Mononuclear cell (primary cell): ENCODE results near the gene RIMBP2. TPM values are rescaled to one million over a fixed set of nuclear protein-coding genes. Genes with fewer than 3 reads are reported as not detected.

Experiments
- H3K27me3 ChIP-seq: 2 replicates; pipeline ENCODE4 v1.6.0; 2011; ENCODE audit warnings: low read length, control low read depth; ENCODE audit not compliant: insufficient read depth
- H3K4me1 ChIP-seq: 2 replicates; pipeline ENCODE4 v1.5.1; 2011; ENCODE audit warnings: mild to moderate bottlenecking, low read length, control low read depth; ENCODE audit not compliant: insufficient read depth
- H3K4me3 ChIP-seq: 2 replicates; pipeline ENCODE4 v1.5.1; 2011; ENCODE audit warnings: mild to moderate bottlenecking, low read length, moderate library complexity
- H3K9me3 ChIP-seq: 2 replicates; pipeline ENCODE4 v1.5.1; 2011; ENCODE audit warnings: low read depth, mild to moderate bottlenecking, control low read depth, low read length
- total RNA-seq: library from RNA; depleted of rRNA; stranded (reverse); fragments of >200 nt; gene quantifications from one replicate; pipeline ENCODE4 v1.2.3, GENCODE V29; 2012

Gene RIMBP2
- total RNA-seq, 1 donor: not detected

DNA sequence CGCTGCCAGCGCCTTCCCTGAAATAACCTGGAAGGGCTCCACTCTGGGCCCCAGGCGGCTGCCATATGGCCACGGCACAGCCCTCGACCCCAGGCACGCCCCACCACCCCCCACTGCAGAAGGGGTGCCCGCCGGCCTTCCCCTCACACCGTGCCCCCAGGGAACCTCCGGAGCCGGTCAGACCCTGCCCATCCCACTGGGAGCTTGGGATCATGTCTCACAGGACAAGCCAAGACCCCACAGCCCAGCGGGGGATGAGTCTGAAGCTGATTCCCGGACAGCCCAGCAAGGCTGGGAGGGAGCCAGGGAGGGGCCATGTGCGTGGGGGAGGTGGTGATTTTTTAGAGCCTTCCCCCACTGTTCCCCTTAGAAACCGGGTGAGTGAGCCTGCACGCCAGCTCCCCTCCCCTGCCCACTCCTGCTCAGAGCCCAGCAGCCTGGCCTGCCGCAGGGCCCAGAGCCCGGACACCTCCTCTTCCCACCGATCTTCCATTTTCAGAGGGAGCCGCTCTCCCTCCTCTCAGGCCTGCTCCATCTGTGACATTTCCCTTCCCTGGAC, 1.4 kb downstream of the RIMBP2 start:
- H3K27me3 ChIP-seq: peaks cover 32% of the 10 kb centered on the region
- no peaks in the 10 kb centered on the region for H3K9me3 ChIP-seq
- H3K4me1 ChIP-seq: no peaks in the 10 kb centered on the region
- H3K4me3 ChIP-seq: no peak overlapping the region

- no peaks in the 10 kb centered on the region for H3K9me3 ChIP-seq
- no peaks in the 10 kb centered on the region for H3K4me1 ChIP-seq
- no peak overlapping the region for H3K4me3 ChIP-seq
- H3K27me3 ChIP-seq: peaks cover 32% of the 10 kb centered on the region
Measured at GRCh38 chr12:130714091-130714590, 2.0 kb downstream of the RIMBP2 start.

DNA sequence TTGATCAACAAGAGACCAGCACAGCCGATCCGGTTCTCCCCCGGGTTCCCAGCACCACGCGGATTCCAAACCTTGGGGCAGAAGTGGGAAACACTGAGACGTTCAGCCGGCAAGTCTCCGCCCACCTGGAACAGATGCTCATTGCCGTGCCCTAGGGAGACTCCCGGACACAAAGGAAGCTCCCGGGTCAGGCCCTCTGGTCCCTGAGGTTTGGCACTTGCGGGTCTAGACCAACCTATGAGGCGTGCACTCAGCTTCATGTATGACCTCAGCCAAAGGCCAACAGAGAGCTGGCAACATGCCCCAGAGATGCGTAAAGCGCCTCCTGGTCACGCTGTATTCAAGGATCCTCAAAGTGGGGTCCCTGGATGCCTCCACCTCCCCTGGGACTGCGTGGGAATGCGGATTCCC, 2.5 kb downstream of the RIMBP2 start:
- Histone ChIP-seq H3K4me3 (no peak overlapping the region), H3K27me3 (peaks cover 32% of the 10 kb centered on the region), H3K9me3 (no peaks in the 10 kb centered on the region), H3K4me1 (no peaks in the 10 kb centered on the region)

DNA sequence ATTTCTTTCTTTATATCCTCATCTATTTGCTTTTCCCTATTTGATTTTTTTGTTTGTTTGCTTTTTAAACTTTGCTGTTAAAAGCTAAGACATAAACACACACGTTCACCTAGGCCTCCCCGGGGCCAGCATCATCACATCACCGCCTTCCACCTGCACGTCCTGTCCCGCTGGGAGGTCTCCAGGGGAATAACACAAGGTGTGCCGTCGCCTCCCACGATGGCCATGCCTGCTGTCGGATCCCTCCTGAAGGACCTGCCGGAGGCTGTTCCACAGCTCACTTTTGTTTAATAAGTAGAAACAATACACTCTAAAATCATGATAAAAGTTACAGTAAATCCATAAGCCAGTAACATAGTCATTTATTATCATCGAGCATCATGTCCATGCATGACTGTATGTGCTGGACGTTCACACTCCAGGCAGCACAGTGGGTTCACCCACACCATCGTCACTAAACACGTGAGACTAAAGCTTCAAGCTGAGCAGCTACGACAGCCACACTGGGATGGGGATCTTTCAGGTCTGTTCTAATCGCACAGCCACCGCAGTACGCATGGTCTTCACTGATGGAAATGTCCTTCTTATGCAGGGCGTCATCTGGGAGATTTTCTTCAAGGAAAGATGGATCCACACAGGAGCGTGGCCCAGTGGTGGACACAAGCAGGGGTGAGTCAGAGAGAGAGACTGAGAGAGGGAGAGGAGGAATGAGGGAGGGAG, 3.6 kb downstream of the RIMBP2 start:
- no peaks in the 10 kb centered on the region for H3K9me3 ChIP-seq
- no peak overlapping the region for H3K4me3 ChIP-seq
- no peaks in the 10 kb centered on the region for H3K4me1 ChIP-seq
- peaks cover 29% of the 10 kb centered on the region for H3K27me3 ChIP-seq

DNA sequence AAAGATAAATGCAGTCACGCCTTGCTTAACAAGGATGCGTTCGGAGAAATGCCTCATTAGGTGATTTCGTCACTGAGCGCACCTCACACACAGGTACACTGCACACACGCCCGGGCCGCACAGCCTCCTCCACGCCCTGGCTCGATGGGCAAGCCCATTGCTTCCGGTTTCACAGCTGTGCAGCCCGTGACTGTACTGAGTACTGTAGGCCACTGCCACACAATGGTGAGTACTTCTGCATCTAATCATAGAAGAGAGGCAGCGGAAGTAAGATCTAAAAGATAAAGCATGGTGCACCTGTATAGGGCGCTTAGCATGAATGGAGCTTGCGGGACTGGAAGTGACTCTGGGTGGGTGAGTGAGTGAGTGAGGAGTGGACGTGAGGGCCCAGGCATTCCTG, 4.3 kb downstream of the RIMBP2 start:
- Histone ChIP-seq H3K27me3 (peaks cover 21% of the 10 kb centered on the region), H3K4me3 (no peak overlapping the region), H3K4me1 (no peaks in the 10 kb centered on the region), H3K9me3 (no peaks in the 10 kb centered on the region)

GRCh38 chr12:130710733-130711080, 5.4 kb downstream of the RIMBP2 start:
- Histone ChIP-seq H3K4me3 (no peak overlapping the region), H3K27me3 (peaks cover 13% of the 10 kb centered on the region), H3K9me3 (no peaks in the 10 kb centered on the region), H3K4me1 (no peaks in the 10 kb centered on the region)

GRCh38 chr12:130709971-130710732, 5.9 kb downstream of the RIMBP2 start:
- Histone ChIP-seq H3K4me1 (no peaks in the 10 kb centered on the region), H3K4me3 (no peak overlapping the region), H3K9me3 (no peaks in the 10 kb centered on the region), H3K27me3 (peaks cover 11% of the 10 kb centered on the region)

DNA sequence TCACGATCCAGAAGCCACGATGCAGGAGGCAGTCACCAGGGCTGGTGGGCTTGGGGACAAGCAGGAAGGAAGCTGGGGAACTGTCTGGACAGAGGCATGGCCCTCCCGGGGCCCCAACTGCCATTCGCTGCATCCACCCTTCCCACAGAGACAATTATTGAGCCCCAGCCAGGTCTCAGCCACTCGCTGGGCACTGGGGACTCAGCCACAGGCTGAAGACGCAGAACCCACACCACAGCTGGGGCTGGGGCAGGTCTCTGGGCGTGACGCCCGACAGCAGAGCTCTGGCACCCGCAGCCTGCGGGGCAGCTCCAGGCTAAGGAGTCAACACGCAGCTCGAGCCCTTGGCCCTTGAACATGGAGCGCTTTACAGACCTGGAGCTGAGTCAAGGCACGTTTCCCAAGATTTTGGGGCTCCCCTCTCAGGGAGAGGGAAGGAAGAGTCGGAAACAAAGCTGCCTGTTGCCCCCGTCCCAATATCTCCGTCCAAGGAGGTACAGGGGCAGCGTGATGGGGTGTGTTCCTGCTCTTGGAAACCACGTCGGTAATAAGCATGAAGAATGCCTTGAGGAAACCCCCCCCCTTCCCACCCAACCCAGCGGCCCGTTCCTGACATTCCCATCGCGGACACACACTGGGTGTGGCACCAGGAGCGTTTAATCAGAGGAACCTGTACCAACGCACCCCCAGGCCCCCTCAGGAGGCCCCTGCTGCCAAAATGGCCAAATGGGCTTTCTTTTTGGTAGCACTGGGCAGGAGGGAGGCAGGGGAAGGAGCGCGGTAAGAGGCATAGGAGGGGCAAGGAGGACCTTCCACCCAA, 6.7 kb downstream of the RIMBP2 start:
- Histone ChIP-seq H3K4me3 (no peak overlapping the region), H3K4me1 (no peaks in the 10 kb centered on the region), H3K27me3 (peaks cover 7% of the 10 kb centered on the region)

GRCh38 chr12:130708648-130709047, 7.5 kb downstream of the RIMBP2 start:
- H3K4me1 ChIP-seq: no peaks in the 10 kb centered on the region
- H3K4me3 ChIP-seq: no peak overlapping the region

More for the DNA sequence above, 6.7 kb downstream of the RIMBP2 start:
- no peaks in the 10 kb centered on the region for H3K9me3 ChIP-seq

DNA sequence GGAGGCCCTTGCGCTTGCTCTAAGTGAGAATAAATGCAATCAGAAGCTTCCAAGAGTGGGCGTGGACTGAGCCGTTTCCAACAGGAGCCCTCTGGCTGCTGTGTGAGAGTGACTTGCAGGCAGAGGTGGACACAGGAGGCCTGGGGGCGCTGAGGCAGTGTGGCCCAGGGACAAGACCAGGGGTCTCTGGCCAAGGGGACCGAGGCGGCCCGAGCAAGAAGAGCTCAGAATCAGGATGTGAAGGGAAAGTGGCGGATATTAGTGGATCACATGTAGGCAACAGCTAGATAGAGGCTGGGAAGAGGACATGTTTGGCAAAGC, 8.6 kb downstream of the RIMBP2 start:
- Histone ChIP-seq H3K9me3 (no peaks in the 10 kb centered on the region), H3K4me1 (no peaks in the 10 kb centered on the region), H3K4me3 (no peak overlapping the region), H3K27me3 (no peaks in the 10 kb centered on the region)

More at GRCh38 chr12:130708648-130709047, 7.5 kb downstream of the RIMBP2 start:
- Histone ChIP-seq H3K9me3 (no peaks in the 10 kb centered on the region), H3K27me3 (peaks cover 1% of the 10 kb centered on the region)

- H3K4me1 ChIP-seq: no peaks in the 10 kb centered on the region
- H3K9me3 ChIP-seq: no peaks in the 10 kb centered on the region
Measured at GRCh38 chr12:130706885-130707570, 9.1 kb downstream of the RIMBP2 start.

DNA sequence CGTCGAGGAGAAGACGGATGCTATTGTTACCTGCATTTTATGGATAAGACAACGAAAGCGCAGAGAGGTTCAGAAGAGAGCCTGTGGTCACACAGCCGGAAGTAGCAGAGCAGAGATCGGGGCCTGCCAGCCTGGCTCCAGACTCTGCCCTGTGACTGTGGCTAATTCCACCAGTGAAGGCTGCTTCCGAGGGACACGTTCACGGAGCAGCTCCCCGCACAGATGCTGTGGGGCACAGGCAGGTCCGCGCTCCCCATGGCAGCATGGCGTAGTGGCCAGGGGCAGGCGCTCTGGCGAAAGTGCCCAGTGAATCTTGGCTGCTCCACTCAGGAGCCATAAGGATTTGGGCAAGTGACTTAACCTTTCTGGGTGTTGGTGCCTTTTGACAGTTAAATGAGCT, 9.8 kb downstream of the RIMBP2 start:
- H3K27me3 ChIP-seq: no peaks in the 10 kb centered on the region
- no peaks in the 10 kb centered on the region for H3K9me3 ChIP-seq

More at GRCh38 chr12:130706885-130707570, 9.1 kb downstream of the RIMBP2 start:
- H3K4me3 ChIP-seq: no peak overlapping the region
- no peaks in the 10 kb centered on the region for H3K27me3 ChIP-seq

GRCh38 chr12:130705178-130705822, 10.8 kb downstream of the RIMBP2 start:
- H3K9me3 ChIP-seq: no peaks in the 10 kb centered on the region
- H3K27me3 ChIP-seq: no peaks in the 10 kb centered on the region
- no peaks in the 10 kb centered on the region for H3K4me1 ChIP-seq
- H3K4me3 ChIP-seq: no peak overlapping the region

More for the DNA sequence above, 9.8 kb downstream of the RIMBP2 start:
- H3K4me1 ChIP-seq: no peaks in the 10 kb centered on the region
- H3K4me3 ChIP-seq: no peak overlapping the region

- Histone ChIP-seq H3K4me3 (no peak overlapping the region), H3K27me3 (no peaks in the 10 kb centered on the region), H3K9me3 (no peaks in the 10 kb centered on the region), H3K4me1 (no peaks in the 10 kb centered on the region)
Measured at GRCh38 chr12:130704606-130705005, 11.5 kb downstream of the RIMBP2 start.
